HG02588 (cell line): ENCODE results near the gene ZNF225.
"Not testable (repeated sequence)": the region's sequence is repeated elsewhere in the genome, so short reads cannot be mapped to it uniquely, and the experiment has no call there.

Experiments used
- ATAC-seq: cut with Tn5 transposase; IDR thresholded peaks from one replicate; pipeline ENCODE4 v1.9.1; 2021; ENCODE audit warnings: mild to moderate bottlenecking, moderate library complexity; ENCODE audit not compliant: unreplicated experiment

The ZNF225 gene

DNA sequence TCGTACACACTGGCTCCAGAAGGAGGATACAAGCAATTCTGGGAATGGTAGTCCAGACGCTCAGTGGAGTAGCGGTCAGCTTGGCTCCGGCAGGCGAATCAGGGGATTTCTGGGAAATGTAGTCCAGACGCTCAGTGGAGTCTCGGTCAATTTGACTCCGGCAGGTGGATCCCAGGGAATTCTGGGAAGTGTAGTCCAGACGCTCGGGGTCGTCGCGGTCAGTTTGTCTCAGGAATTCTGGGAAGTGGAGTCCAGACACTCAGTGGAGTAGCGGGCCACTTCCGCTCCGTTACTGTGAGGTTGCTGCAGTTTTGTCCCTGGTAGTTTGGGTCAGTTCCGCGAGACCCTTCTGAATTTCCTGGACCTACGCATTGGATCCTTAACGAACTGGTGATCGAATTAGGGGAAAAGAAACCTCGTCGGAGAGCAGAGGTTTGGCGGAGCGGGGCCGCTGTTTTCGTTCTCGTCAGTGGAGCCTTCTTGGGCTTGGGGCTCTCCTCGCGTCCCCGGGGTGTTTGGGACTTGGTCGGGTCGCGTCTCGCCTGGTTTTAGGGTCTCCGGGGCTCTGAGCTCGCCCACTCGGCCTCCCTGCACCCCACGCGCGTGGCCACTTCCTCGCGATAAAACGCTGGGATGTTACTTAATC lies at the start of gene ZNF225:
TSS of gene ZNF225 (plus strand) at position 262 of the 646 bp plus-strand sequence. CDS start 2,429 bp downstream, outside the sequence.
- peak; percentile 94 for ATAC-seq

DNA sequence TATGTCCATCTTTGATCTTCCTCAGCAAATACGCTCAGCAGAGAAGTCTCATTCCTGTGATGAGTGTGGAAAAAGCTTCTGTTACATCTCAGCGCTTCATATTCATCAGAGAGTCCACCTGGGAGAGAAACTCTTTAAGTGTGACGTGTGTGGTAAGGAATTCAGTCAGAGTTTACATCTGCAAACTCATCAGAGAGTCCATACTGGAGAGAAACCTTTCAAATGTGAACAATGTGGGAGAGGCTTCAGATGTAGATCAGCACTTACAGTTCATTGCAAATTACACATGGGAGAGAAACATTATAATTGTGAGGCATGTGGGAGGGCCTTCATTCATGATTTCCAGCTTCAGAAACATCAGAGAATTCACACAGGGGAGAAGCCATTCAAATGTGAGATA lies 46.9 kb upstream of the ZNF225 start:
- ATAC-seq: no peak

DNA sequence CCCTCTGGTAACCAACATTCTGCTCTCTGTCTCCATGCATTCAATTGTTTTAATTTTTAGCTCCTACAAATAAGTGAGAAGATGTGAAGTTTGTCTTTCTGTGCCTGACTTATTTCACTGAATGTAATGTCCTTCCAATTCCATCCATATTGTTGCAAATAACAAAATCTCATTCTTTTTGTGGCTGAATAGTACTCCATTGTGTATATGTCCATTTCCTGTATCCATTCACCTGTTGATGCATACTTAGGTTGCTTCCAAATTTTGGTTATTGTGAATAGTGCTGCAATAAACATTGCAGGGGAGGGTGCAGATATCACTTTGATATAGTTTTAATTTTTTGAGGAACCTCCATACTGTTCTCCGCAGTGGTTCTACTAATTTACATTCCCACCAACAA lies 43.8 kb upstream of the ZNF225 start:
- no peak for ATAC-seq

DNA sequence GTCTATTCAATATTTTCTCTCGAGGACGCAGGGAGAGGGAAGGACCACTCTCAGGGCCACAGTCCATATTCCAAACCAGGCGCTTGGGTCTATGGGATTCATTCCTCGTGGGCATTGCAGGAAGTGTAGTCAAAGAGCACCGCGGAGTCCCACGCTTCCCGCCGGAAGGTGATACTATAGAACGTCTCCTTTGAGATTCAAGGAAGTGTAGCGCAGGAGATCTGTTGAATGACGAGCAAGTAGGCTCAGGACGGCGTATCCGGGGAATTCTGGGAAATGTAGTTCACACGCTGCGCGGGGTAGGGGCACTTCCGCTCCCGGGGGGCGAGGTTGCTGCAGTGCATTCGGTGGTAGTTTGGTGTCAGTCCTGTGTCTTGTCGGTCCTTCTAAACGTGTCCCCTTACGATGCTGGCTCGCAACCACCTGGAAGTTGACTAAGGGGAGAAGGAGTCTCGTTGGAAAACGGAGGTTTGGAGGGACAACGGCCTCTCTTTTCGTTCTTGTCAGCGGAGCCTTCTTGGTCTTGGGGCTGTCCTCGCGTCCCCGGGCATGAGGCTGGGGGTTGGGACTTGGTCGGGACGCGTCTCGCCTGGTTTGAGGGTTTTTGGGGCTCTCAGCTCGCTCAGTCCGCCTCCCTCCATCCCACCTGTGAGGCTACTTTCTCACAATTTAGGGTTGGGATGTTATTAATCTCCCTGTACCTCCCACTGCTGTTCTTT lies 41.2 kb upstream of the ZNF225 start, which contains the start of gene ZNF284:
TSS of gene ZNF284 (plus strand) at position 336 of the 719 bp plus-strand sequence. CDS start 4,231 bp downstream, outside the sequence.
- peak; percentile 95 for ATAC-seq

DNA sequence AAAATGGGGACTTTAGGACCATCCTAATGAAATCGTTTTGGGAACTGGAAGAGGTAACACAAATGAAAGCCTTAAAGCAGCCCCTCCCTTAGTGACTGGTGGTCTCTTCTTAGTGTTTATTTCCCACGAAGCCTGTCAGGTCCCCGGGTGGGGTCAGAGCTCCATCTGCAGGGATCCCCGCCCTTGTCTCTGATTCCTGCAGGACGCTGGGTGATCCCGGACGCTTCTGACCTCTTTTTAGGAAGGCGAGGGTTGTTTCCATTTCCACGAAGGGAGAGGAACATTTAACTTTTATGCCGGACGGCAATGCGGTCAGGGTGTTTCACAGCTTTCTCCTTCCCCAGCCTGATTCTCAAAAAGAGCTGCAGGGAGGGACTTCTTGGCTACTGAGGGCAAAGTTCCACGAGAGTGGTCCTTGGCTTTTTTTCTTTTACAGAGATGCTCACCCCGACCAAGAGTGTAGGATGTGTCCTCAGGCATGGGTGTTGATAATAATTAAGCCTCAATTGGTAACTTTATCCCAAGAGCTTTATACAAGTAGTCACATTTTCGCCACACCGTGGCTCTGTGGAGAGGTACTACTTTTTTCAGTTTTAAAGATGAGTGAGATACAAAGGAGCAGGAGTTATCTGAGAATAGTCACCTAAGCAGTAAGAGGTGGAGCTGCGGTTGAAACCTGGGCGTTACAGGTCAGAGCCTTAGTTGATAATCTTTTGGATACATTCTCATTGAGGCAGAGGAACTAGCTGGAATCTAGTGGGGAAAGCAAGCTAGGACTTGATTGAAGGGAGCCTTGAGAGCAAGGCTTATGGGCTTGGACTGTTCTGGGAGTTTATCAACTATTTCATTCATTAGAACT lies 40.4 kb upstream of the ZNF225 start:
- ATAC-seq: no peak

DNA sequence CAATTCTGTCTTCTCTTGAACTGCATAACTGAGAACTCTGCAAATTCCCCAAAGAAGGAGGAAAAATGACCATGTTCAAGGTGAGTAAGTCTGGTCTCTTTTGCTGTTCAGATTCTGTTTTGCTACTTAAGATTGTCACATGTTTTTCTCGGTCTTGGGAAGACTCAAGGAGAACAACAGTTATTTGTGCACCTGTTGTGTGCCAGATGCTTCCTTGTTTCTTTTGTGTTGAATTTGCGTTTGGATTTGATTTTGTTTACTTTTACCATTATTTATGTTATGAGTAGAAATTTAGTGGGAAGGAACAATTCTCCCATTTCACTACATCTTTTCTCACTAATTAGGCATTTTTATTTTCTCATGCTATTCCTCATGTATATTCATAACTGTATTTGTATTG lies 36.9 kb upstream of the ZNF225 start:
- no peak for ATAC-seq

DNA sequence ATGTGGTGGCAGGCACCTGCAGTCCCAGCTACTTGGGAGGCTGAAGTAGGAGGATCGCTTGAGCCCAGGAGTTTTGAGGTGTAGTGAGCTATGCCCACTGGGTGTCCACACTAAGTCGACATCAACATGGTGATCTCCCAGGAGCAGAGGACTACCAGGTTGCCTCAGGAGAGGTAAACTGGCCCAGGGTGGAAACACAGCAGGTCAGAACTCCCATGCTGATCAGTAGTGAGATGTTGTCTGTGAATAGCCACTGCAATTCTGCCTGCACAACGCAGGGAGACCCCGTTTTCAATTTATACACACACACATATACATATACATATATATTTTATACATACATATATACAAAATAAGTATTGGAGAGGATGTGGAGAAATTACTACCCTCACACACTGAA lies 21.1 kb upstream of the ZNF225 start:
- ATAC-seq: no peak

DNA sequence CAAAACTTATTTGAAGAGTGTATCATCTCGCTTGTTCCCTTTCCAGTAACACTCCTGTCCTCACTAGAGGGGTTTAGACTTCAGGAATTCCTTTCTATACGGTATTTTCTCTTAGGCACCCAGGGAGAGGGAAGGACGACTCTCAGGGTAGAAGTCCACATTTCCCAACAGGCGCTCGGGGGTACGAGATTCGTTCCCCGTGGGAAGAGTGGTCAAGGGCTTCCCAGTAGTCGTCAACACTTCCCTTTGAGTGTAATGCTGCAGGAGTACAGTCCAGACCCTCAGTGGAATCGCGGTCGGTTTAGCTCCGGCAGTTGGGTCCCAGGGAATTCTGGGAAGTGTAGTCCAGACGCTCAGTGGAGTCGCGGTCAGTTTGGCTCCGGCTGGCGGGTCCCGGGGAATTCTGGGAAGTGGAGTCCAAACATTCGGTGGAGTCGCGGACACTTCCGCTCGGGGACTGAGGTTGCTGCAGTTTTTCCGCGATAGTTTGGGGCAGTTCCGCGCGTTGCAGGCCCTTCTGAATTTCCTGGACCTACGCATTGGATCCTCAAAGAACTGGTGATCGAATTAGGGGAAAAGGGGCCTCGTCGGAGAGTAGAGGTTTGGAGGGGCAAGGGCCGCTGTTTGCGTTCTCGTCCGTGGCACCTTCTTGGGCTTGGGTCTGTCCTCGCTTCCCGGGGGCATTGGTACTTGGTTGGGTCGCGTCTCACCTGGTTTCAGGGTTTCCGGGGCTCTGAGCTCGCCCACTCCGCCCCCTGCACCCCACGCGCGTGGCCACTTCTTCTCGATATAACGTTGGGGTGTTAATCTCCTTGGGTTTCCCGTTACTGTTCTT lies 19.1 kb upstream of the ZNF225 start, which contains the start of gene ZNF224:
TSS of gene ZNF224 (plus strand) at position 431 of the 835 bp plus-strand sequence. CDS start 3,513 bp downstream, outside the sequence.
- ATAC-seq: peak; percentile 90

DNA sequence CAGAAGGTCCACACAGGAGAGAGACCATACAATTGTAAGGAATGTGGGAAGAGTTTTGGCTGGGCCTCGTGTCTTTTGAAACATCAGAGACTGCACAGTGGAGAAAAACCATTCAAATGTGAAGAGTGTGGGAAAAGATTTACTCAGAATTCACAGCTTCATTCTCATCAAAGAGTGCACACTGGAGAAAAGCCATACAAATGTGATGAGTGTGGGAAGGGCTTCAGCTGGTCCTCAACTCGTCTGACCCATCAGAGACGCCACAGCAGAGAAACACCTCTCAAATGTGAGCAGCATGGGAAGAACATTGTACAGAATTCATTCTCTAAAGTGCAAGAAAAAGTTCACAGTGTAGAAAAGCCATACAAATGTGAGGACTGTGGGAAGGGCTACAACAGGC lies 5.4 kb upstream of the ZNF225 start:
- no peak for ATAC-seq

DNA sequence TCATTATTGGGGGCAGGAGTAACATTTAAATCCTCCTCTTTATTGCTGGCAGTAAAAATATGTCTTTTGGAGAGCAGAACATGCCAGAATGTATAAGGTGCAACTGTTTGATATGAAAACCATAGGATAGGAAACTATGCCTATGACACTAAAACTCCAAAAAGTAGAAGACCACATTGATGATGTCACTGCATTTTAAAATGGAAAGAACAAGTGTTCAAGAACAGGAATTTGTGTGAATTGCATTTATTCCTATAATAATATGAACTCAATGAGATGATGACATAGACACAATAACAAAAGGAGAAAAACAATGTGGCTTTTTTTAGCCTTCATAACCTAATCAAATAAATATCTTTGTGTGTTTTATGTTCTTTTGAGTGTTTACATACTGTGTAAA lies 3.7 kb upstream of the ZNF225 start:
- ATAC-seq: no peak

DNA sequence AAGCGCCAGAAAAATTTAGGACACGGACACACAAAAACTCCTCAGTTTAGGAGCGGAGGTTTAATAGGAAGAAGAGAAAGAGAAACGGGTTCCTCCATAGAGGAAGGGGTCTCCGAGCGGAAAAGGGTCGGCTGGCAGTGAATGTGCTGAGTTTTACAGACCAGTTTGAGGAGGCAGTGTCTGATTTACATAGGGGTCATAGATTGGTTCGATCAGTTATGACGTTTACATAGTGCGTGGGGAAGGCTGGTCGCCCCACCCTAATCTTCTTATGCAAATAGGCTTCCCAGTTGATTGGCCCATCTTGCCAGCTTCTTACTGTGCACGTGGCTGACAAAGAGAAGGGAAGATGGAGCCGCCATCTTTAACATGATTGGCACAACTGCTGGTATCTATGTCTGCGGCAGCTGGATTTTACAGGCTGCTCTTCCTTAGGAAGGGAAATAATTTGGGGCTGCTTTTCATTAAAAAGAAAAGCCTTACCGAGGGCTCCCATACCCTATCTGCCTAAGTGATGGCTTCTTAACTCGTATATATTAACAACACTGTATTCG lies 1.2 kb upstream of the ZNF225 start:
- no peak for ATAC-seq

DNA sequence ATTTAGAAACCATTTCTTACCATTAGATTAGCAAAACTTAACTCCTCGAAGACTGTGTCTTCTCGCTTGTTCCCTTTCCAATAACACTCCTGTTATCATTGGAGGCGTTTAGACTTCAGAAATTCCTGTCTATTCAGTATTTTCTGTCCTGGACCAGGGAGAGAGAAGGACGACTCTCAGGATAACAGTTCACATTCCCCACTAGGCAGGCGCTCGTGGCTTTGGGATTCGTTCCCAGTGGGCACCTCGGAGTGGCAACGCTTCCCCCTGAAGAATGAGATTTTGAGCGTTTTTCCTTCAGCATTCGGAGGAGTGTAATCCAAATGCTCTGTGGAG lies 429 bp upstream of the ZNF225 start:
- ATAC-seq: peak; percentile 6

DNA sequence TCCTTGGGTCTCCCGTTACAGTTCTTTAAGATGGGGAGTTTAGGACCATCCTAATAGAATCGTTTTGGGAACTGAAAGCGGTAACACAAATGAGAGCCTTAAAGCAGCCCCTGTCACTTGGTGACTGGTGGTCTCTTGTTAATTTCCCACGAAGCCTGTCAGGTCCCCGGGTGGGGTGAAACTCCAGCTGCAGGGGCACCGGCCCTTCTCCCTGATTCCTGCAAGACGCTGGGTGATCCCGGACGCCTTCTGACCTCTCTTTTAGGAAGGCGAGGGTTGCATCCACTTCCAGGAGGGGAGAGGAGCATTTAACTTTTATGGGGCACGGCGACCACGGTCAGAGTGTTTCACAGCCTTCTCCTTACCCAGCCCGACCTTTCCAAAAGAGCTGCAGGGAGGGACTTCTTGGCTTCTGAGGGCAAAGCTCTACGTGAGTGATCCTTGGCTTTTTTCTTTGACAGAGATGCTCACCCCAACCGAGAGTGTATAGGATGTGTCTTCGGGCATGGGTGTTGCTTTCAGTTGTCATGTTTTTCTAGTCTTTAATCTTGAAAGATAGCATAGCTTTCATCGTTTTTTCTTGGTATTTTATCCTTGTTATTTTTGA lies 688 bp downstream of the ZNF225 start:
- ATAC-seq: no peak

DNA sequence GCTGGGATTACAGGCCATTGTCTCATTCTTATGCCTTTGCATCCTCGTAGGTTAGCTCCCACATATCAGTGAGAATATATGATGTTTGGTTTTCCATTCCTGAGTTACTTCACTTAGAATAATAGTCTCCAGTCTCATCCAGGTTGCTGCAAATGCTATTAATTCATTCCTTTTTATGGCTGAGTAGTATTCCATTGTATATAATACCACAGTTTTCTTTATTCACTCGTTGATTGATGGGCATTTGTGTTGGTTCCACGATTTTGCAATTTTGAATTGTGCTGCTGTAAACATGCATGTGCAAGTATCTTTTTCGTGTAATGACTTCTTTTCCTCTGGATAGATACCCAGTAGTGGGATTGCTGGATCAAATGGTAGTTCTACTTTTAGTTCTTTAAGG lies 8.0 kb downstream of the ZNF225 start:
- ATAC-seq: not testable (repeated sequence)

DNA sequence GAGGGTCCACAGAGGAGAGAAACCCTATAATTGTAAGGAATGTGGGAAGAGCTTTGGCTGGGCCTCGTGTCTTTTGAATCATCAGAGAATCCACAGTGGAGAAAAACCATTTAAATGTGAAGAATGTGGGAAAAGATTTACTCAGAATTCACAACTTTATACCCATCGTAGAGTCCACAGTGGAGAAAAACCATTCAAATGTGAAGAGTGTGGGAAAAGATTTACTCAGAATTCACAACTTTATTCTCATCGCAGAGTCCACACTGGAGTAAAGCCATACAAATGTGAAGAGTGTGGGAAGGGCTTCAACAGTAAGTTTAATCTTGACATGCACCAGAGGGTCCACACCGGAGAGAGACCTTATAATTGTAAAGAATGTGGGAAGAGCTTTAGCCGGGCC lies 18.8 kb downstream of the ZNF225 start:
- no peak for ATAC-seq

DNA sequence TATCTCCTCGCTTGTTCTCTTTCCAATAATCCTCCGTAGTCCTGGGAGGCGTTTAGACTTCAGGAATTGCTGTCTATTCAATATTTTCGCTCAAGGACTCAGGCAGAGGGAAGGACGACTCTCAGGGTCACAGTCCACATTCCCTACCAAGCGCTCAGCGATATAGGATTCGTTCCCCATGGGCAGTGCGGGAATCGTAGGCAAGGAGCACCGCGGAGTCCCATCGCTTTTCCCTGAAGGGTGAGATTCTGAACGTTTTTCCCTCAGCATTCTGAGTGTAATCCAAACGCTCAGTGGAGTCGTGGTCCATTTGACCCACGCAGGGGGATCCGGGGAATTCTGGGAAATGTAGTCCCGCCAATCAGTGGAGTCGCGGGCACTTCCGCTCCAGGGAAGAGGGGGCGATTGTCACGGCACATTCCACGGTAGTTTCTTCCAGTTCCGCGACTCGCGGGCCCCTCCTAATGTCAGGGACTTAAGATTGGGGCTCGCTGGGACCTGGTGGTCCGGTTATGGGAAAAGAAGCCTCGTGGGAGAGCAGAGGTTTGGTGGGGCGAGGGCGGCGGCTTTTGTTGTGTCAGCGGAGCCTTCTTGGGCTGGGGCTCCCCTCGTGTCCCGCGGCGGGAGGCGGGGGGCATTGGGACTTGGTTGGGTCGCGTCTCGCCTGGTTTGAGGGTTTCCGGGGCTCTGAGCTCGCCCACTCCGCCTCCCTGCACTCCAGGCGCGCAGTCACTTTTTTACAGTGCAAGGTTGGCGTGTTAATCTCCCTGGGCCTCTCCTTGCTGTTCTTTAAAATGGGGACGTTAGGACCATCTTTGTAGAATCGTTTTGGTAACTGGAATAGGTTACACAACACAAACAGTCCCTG lies 28.2 kb downstream of the ZNF225 start, which contains the start of gene ZNF234:
TSS of gene ZNF234 (plus strand) at position 364 of the 868 bp plus-strand sequence. CDS start 3,079 bp downstream, outside the sequence.
- ATAC-seq: peak; percentile 68

DNA sequence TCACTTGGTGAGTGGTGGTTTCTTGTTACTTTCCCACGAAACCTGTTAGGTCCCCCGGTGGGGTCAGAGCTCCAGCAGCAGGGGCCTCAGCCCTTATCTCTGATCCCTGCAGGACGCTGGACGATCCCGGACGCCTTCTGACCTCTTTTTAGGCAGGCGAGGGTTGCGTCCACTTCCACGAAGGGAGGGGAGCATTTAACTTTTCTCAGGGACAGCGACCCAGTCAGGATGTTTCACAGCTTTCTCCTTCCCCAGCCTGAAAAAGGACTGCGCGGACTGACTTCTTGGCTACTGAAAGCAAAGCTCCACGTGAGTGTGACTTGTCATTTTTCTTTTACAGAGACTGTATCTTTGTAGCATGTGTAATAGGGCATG lies 28.8 kb downstream of the ZNF225 start:
- ATAC-seq: peak; percentile 11

DNA sequence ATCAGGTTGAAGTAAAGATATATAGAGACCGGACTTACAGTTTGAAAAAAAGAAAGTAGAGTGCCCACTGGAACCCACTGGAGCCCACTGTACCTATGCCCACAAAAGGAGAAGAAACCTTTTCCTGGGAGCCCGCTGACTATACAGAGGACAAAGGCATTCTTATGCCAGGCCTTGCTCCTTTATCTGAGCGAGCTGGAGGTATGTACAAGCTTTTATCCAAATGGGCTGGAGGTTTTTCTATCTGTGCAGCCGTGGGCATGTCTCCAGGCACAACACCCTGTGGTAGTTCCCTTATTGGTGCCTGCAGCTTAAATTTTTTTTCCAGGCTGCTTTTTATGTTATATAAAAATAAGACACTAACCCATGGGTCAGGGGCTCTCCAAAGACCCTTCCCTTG lies 36.6 kb downstream of the ZNF225 start:
- ATAC-seq: no peak

DNA sequence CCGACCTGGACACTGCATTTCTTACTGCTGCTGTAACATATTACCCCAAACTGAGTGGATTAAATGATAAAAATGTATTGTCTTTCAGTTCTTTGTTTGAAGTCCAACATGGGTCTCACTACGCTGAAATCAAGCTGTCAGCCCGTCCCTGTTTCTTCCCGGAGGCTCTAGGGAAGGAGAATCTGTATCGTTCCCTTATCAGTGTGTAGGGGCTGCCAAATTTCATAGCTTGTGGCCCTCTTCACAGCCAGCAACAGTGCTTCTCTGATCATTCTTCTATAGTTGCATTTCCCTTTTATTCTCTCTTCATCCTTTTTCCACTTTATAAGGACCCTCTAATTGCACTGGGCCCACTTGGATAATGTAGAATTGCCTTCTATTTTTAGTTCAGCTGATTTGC lies 38.3 kb downstream of the ZNF225 start:
- no peak for ATAC-seq
